Measurements from ENCODE around the gene AFMID.
"Not testable (repeated sequence)": the region's sequence is repeated elsewhere in the genome, so short reads cannot be mapped to it uniquely, and the experiment has no call there.

Gene AFMID

GRCh38 chr17:78186692-78187595 lies at the start of gene AFMID, which contains the start of gene TK1:
AFMID (plus strand) TSS chr17:78187362; CDS start chr17:78187371, 9 bp downstream.
TK1 (minus strand) TSS chr17:78187052; CDS start chr17:78186994, 58 bp downstream.
- DNase-seq: peak; percentile 89

- no peak for DNase-seq
Observed at GRCh38 chr17:78137392-78138203, 49.6 kb upstream of the AFMID start.

- no peak for DNase-seq
Observed at GRCh38 chr17:78138204-78139060, 48.7 kb upstream of the AFMID start.

GRCh38 chr17:78139861-78140168 lies 47.3 kb upstream of the AFMID start:
- DNase-seq: not testable (repeated sequence)

- DNase-seq: peak; percentile 58
Observed at GRCh38 chr17:78140169-78141051, 46.8 kb upstream of the AFMID start.

GRCh38 chr17:78141437-78142118 lies 45.6 kb upstream of the AFMID start:
- no peak for DNase-seq

GRCh38 chr17:78142119-78142861 lies 44.9 kb upstream of the AFMID start:
- DNase-seq: no peak

- DNase-seq: no peak
Observed at GRCh38 chr17:78143214-78144146, 43.7 kb upstream of the AFMID start.

- no peak for DNase-seq
Observed at GRCh38 chr17:78144147-78144719, 42.9 kb upstream of the AFMID start.

GRCh38 chr17:78144736-78145641 lies 42.2 kb upstream of the AFMID start:
- DNase-seq: no peak

GRCh38 chr17:78146471-78146869 lies 40.7 kb upstream of the AFMID start:
- DNase-seq: no peak

- DNase-seq: no peak
Observed at GRCh38 chr17:78146881-78147280, 40.3 kb upstream of the AFMID start.

GRCh38 chr17:78147315-78147998 lies 39.7 kb upstream of the AFMID start:
- DNase-seq: no peak

- no peak for DNase-seq
Observed at GRCh38 chr17:78148286-78149016, 38.7 kb upstream of the AFMID start.

GRCh38 chr17:78151514-78152008 lies 35.6 kb upstream of the AFMID start:
- DNase-seq: no peak

Data from NCI-H1436 treated with DMSO at 0.1 percent for 48 hours (cell line).